HL-60/S4 (cell line): ENCODE measurements around the gene IQCE.
"Not testable (repeated sequence)": the region's sequence is repeated elsewhere in the genome, so short reads cannot be mapped to it uniquely, and the experiment has no call there.

Source experiments
- in situ Hi-C: fragments of 300-500 bp; cut with MboI; formaldehyde crosslinking; loops from 2 replicates; pipeline ENCODE4 v1.14.3; 2022; ENCODE audit warnings: low sequenced_read_pairs

Gene IQCE

GRCh38 chr7:2598154-2598823, 39.5 kb downstream of the IQCE start:
- in situ Hi-C loops = no loop called here

GRCh38 chr7:2601065-2601464, 42.3 kb downstream of the IQCE start:
- in situ Hi-C loops = no loop called here

DNA sequence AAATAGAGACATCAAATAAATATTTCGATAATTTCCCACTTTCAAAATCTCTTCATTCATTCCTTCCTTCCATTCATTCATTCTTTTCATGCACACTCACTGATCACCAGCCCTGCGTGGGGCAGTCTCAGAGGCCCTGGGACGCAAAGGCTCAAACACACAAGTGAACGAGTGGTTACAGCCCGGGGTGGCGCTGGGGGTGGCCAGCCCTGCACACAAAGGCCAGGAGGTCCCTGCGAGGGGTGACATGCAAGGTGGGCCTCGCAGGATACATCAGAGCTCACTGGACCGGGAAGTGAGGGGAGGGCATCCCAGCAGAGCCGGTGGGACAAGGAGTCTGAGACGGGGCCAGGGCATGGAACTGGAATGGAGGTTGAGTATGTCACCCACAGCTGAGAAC, 43.1 kb downstream of the IQCE start:
- in situ Hi-C loops = no loop called here

- in situ Hi-C loops = no loop called here
Measured at GRCh38 chr7:2602406-2603043, 43.7 kb downstream of the IQCE start.

DNA sequence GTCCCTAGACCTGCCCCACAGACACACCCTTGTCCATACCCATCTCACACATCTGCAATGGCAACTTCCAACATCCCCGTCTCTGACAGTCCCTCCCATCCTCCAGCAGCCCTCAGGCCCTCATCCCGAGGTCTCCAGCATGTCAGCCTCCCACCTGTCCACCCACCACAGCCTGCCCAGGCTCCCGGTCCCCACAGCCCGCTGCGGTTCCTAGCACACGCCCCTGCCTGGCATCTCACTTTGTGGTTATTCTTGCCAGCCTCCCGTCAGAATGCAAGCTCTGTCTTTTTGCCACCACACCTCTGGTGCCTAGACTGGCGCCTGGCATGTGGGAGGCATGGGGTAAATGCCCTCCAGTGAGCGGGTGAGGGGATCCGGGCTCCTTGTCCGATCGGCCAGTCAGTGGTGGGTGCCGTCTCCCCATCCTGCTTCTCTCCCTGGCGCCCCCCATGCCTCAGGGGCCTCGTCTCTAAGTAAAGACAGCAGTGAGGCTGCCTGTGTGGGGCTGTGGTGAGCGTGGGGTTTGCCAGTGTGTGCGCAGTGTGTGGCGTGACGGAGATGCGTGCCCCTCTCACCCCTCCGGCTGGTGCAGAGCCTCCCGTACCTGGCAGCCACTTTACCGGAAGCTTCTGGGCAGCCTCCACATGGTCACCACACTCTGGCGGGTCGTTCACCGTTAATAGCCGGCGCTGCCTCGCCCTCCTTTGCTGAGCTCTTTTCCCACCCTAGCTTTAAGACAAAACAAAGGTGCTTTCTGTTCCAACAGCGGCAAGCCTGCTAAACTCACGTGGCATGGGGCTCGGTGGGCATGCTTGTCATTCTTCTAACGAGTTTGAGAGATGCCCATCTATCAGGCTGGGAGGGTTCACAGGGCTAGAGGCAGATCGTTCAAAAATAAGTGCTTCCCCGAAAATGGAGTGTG, 44.5 kb downstream of the IQCE start:
- in situ Hi-C loops = no loop called here

- in situ Hi-C loops = no loop called here
Measured at GRCh38 chr7:2604608-2605174, 45.9 kb downstream of the IQCE start.

DNA sequence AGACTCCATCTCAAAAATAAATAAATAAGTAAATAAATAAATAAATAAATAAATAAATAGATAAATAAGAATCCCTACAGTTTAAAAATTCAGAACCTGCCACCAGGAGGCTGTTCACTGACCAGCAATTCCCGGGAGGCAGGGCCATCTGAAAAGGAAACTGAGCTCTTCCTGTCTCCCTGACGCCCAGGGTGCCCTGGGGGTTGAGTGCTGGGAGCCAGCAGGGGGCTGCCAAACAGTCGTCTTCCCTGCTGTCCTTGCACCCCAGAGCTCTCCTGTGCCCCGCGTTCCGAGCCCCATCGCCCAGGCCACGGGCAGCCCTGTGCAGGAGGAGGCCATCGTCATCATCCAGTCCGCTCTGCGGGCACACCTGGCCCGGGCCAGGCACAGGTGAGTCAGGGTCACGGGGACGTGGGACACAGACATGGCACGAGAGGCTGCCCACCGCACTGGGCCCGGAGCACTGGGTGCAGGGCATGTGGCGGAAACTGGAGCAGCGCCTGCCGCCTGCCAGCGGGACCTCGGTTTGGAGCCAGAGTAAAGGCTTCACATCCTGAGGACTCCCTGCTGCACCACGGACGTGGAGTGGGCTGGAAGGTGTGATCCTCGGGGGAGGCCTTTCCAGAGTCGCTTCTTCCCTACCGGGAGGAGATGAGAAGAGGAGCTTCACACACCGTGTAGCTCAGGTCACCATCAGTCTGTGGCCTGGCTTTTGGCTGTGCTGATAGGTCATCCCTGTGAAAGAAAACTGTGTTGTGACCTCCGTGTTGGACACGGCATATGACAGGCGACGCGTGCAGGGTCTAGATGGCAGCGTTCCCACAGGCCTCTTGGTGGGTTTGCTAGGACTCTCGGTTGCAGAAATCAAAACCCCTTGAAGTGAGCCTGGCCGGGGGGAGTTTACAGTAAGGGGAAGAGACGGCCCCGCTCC, 47.1 kb downstream of the IQCE start:
- in situ Hi-C loops = no loop called here

DNA sequence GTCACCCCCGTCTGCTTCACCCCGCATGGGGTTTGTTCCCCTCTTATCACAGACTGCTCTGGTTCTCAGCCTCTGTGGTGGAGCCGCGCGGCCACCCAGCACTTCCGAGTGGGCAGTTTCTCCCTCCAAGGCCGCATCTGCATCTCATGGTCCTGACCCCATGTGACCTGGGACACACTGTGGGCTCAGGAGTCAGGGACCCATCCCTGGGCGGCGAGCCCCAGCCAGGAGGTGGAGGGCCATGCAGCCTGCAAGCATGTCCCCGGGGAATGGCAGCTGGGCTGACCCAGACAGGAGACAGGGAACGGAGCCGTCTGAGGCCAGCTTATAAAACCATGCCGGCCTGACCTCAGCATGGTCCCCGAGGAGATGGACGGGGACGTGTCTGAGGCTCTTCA, 47.8 kb downstream of the IQCE start:
- in situ Hi-C loops = no loop called here

DNA sequence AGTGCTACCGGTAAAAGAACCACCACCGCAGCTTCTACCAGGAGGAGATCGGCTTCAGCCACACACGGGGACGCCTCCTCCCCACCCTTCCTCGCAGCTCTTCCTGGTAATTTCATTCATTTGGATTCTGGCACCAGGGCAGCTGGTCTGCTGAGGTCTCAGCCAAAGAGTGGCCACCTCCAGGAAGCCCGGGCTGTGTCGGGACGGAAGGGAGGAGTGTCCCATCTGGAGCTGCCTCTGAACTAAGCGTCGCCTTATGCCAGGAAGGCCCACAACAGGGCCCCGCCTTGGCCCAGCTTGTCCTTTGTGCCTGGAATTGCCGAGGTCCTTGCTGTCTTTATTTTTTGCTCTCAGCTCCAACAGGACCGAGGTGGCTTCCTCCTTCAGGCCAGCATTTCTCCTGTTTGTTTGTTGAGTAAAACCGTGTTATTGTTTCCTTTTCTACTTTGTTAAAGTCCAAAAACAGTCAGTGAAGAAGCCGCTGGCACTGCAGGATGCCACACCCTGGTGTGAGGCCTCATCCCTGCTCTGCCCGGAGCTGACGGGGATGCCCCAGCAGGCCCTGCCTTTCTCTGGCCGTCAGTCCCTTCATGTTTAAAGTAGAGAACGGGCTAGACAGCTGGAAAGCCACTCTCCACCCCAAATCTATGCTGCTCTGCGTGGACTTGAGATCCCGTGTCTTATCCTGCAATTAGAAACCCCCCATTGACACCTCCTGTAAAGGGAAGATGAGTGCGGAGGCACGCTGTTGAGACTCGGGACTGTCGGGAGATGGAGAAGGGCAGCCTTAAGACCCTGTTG, 48.5 kb downstream of the IQCE start:
- in situ Hi-C loops = no loop called here

DNA sequence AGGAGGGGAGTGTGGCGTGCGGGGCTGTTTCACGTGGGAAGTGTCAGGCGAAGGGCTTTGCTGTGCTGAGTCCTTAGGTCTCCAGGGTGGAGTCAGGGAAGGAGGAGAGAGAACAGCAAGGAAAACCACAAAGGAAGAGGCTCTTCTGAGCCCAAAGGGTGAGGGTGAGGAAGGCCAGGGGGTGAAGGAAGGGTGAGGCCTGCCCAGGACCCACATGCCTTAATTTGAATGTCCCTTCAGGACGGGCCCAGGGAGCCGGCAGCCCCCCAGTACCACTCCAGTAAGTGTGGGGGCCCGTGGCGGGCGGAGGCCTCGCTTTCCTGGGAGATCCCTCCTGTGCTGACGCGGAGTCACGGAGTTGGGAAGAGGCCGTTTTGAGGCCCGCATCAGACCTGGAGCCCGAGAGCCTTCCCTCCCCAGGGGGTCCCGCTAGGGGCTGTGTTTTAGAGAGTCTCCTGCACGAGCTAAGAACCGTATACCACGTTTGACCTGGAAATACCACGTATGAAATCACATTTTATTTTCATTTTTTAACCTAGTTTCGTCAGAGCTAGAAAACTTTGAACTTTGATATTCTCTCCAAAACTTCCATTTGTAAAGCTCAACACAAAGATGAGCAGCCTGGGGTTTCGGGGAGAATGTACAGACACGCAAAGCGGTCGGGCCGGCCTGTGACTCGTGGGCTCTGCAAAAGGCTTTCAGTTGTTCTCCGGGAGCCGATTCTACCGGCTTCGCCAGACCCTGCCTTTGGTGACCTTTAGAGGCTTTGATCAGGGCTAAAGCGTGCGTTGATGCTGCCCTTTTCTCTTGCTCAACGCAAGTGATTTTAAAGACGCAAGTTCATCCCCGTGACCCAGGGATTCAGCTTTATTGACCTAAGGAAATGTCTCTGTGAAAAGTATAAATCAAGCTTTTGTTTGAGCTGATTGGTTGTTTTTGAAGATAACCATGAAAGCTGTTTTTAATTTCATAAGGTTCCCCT, 49.4 kb downstream of the IQCE start:
- in situ Hi-C loops = no loop called here

DNA sequence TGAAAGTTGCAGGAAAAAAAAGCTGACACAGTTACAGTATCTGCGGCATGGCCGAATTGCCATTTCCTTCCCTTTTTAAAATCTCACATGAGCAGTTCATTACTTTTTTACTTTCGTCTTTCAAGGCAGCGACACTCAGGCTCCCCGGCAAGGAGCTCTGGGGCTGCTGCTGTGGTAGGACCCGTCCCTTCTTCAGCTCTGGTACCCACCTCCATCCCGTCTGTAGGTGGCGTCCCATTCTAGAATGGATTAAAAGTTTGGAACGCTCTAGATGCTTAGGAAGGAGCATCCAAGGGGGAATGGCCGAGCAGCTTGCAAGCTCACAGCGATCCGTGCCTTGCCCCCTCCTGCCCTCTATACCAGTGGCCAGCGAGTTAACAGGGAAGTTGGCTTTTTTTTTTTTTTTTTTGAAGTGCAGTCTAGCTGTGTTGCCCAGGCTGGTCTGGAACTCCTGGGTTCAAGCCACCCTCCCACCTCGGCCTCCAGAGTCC, 50.2 kb downstream of the IQCE start:
- in situ Hi-C loops = no loop called here

GRCh38 chr7:2609646-2610045, 50.9 kb downstream of the IQCE start:
- in situ Hi-C loops = not testable (repeated sequence)

DNA sequence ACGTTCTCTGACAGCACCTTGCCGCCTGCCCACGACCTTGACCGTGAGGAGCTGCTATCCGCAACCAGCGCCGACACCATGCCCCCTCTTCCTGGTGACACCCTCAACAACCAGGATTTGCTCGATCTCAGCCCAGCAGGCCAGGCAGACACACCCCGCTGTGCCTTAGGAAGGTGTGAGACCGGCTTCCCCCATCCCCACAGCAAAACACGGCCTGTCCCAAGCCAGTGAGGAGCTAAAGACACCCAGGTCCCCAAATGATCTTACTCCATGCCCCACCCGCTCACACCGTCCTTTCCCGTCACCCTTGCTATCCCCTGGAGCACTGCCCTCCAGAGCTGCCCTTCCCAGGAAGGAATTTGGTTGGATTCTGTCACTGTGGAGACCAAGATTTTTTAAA, 51.7 kb downstream of the IQCE start:
- in situ Hi-C loops = no loop called here

- in situ Hi-C loops = no loop called here
Measured at GRCh38 chr7:2610898-2611297, 52.1 kb downstream of the IQCE start.

GRCh38 chr7:2611401-2611800, 52.6 kb downstream of the IQCE start:
- in situ Hi-C loops = no loop called here

DNA sequence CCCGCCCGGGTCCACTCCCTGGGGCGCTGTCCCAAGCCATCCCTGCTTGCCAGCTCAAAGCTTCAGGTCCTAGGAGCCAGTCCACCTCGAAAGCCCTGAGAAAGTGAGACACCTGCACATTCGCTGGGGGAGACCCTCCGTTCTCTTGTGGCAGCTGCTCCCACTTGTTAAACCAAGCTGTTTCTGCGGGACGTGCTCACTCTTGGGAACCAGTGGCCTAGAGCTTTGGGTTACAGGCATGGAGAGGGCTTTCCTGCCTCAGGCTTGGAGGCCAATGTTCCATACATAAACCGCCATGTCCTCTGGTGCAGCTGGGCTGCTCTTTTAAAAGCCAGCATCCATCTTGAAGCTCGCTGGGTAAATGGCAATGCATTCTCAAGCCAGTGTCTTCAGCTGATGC, 53.1 kb downstream of the IQCE start:
- in situ Hi-C loops = no loop called here

DNA sequence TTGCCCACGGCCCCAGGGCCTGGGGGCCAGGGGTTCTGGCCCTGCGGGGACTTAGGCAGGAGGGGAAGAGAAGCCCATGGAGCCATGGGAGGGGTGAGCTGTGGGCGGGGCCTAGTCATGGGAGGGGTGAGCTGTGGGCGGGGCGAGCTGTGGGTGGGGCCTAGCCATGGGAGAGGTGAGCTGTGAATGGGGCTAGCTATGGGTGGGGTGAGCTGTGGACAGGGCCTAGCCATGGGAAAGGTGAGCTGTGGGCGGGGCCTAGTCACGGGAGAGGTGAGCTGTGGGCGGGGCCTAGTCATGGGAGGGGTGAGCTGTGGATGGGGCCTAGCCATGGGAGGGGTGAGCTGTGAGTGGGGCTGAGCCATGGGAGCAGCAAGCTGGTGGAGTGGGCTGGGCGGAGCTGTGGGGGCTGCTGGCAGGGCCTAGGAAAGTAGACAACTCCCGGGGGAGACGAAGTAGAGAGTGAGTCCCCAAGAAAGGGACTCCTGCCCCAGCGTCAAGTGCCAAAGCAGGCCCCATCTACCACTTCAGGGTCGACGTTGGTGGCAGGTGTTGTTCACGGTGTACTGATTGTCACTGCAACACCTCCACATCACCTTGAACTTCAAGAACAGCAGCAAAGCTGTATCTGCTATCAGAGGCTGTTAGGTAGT, 53.8 kb downstream of the IQCE start:
- in situ Hi-C loops = no loop called here
